ENCODE results near the gene BOD1.

The BOD1 gene

DNA sequence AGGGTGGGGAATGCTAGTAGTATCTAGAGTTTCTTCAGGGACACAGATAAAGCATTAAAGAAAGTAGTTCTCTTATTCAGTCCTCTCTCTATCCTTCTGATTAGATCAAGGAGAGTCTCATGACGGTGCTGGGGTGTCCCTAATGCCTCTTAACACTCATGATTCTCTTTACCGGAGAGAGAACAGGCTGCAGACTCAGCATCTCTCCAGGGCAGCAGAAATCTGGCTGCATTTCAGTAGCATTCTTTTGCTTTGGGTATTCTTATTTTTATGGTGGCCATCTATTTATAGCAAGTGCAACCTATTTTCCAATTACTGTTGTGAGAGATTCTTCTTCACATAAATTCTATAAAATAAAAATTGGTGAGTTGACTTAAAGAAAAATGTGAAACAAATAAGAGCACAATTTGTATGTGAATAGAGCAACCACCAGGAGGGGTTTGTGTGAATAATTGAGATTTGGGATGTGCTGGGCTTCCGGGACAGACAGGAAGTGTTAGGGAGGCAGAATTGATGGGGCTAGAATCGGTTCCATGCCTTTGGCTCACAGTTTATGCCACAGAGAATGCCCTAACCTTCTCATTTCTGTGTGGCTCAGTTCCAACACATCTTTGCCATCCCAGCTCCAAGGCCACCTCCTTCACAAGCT lies 23.8 kb upstream of the BOD1 start:
- DNase-seq (ENCODE audit: low read depth), result no peak

GRCh38 chr5:173638126-173639040 lies 21.9 kb upstream of the BOD1 start:
- no peak for DNase-seq (ENCODE audit: low read depth)

GRCh38 chr5:173637340-173637739 lies 20.9 kb upstream of the BOD1 start:
- no peak for DNase-seq (ENCODE audit: low read depth)

DNA sequence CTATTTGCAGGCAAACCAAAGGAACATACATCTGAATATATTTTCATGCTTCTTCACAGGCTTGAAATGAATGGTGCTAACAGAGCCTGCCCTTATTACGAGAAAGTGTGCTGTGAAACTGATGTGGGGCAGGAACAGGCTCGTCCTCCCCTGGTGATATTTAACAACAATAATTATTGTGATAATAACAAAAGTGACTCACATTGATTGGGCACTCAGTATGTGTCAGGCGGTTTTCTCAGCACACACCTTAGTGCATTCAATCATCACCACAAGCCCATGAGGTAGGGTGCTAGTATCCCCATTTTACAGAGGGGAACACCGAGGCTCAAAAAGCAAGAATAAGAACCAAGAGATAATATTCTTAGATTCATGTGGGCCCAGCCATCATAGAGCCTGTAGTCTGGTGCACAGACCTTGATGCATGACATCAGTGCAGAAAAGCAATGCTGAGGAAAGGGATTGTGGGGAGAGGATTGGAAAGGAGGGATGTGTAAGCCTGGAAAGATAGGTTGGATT lies 18.1 kb upstream of the BOD1 start:
- no peak for DNase-seq (ENCODE audit: low read depth)

DNA sequence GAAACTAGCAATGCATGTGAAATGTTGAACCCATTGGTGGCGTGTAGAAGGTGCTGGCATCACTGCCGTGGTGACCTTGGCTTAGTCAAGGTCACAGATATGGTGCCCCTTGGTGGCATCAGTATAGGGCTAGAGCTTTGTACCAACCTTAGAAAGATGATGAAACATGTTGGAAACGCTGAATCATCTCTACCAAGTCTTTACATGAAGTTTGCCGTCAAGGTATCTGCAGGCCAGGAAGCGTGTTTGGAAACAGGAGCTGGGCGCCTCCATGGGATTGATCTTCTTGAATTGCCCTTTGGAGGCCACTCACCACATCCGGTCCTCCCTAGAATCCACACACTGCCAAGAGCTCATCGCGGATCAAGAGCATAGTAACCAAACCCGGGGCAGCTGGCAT lies 16.9 kb upstream of the BOD1 start:
- no peak for DNase-seq (ENCODE audit: low read depth)

- no peak for DNase-seq (ENCODE audit: low read depth)
These were observed 15.0 kb upstream of the BOD1 start for GRCh38 chr5:173631478-173631877.

GRCh38 chr5:173630724-173631365 lies 14.4 kb upstream of the BOD1 start:
- no peak for DNase-seq (ENCODE audit: low read depth)

- peak; percentile 5 for DNase-seq (ENCODE audit: low read depth)
These were observed 13.2 kb upstream of the BOD1 start for GRCh38 chr5:173629628-173630027.

DNA sequence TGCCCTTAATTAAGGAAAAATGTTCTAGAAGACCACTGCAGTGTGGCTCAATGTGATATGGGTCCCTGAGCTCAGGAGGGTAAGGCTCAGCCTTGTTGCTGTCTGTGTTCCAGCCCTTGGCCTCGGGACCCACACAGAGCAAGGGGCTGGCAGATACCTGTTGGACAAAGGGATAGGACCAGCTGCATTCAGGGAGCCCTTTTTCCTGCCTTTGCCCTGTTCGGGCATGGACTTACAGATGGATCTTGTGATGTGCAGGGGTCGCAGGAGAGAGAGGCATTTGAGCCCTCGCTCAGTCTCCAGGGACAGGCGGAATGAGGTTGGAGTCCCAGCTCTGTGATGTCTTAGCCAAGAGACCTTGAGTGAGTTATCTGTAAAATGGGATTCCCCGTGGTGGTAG lies 12.1 kb upstream of the BOD1 start:
- no peak for DNase-seq (ENCODE audit: low read depth)

GRCh38 chr5:173627860-173628392 lies 11.5 kb upstream of the BOD1 start:
- no peak for DNase-seq (ENCODE audit: low read depth)

GRCh38 chr5:173627271-173627670 lies 10.8 kb upstream of the BOD1 start:
- DNase-seq (ENCODE audit: low read depth), result no peak

- no peak for DNase-seq (ENCODE audit: low read depth)
These were observed 10.0 kb upstream of the BOD1 start for GRCh38 chr5:173626505-173626820.

- DNase-seq (ENCODE audit: low read depth), result no peak
These were observed 9.4 kb upstream of the BOD1 start for GRCh38 chr5:173625673-173626504.

DNA sequence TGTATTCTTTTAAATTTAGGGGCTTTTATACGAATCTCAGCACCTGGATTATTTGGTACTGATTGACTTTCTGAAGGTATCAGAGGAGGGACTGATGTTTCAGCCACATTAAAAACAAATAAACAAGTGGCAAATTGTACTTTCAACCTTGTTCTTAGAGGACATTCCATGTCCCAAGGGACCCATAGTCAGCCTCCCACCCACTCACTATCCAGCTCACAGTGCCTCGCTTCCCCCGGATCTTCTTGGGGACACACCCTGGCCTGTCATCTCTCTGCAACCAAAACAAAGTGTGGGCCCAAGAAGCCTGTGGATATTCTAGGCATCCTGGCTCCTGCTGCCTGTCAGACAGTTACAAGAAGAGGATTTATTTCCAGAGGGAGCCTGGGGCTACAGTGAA lies 8.8 kb upstream of the BOD1 start:
- DNase-seq (ENCODE audit: low read depth), result no peak

DNA sequence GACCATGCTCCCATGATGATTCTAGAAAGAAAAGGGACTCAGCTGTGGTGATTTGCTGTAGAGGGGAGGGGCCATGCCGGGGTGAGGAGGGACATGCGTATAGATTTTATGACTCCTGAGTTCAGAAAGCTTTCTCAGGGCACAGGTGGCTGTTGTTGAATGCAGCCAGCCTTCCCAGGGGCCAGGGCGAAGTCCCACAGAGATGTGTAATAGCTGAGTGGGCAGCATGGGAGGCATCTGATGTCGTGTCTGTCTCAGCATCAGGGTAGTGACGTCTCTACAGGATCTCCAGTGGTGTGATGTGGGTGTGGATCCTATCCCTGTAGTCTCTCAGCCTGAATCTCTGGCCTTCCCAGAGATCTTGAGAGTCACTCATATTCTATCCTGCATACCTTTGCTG lies 7.8 kb upstream of the BOD1 start:
- no peak for DNase-seq (ENCODE audit: low read depth)

DNA sequence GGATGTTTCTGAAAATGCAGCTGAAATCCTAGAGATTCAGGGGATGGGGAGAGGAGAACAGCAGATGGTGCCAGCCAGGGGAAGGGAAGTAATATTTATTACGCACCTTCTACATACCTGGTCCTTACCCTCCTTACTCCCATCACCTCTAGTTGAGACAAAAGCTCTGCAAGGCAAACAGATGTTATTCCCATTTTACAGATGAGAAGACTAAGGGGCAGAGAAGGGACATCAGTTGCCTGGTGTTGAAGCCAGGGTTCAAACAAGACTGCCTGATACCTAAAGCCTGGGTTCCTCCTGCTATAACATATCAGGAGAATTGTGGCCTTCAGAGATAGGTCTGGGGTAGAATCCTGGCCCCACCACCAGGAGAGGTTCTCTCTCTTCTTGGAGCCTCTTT lies 7.3 kb upstream of the BOD1 start:
- no peak for DNase-seq (ENCODE audit: low read depth)

- DNase-seq (ENCODE audit: low read depth), result no peak
These were observed 6.9 kb upstream of the BOD1 start for GRCh38 chr5:173623296-173623771.

DNA sequence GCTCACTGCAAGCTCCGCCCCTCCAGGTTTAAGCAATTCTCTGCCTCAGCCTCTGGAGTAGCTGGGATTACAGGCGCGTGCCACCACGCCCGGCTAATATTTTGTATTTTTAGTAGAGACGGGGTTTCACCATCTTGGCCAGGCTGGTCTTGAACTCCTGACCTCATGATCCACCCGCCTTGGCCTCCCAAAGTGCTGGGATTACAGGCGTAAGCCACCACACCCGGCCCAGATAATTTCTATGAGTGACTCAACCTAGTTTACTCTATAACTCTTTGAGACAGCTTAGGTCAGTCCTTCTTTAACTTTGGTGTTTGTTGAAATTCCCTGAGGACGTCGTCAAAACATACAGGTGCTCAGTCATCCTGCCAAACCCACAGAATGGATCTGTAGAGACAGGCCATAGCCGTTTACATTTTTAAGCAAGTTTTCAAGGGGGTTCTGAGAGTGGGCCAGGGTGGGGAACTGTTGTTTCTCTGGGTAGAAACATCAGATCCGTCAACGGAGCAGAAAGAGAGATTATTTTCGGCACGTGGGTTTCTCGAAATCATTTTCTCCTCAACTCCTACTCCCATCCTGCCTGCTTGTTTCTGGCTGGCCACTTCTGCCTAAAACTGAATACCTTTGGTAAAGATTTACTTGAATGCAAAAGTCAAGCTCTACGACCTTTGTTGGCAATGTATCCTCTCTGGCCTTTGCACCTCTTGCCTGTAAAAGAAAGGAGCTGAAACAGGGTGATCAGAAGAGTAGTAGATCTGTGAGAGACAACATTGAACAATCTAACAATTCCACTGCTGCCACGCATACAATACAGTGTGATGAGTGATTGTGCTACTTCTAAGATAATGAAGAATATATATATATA lies 6.0 kb upstream of the BOD1 start:
- DNase-seq (ENCODE audit: low read depth), result no peak

DNA sequence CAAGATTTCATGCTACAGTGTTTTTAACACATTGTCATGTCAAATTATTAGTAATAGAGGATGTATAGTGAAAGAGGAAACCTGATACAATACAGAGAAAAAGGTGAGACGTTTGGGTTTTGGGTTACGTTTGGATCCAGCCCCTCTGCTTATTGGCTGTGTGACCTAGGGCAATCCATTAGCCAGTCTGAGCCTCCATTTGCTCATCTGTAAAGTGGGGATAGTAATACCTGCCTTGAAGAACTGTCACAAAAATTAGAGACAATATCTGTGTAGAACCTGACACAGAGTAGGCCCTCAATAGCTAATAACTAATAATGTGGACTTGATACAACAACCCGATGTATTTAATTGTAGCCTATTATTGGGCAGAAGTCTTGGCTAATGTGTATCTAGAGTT lies 4.3 kb upstream of the BOD1 start:
- no peak for DNase-seq (ENCODE audit: low read depth)

DNA sequence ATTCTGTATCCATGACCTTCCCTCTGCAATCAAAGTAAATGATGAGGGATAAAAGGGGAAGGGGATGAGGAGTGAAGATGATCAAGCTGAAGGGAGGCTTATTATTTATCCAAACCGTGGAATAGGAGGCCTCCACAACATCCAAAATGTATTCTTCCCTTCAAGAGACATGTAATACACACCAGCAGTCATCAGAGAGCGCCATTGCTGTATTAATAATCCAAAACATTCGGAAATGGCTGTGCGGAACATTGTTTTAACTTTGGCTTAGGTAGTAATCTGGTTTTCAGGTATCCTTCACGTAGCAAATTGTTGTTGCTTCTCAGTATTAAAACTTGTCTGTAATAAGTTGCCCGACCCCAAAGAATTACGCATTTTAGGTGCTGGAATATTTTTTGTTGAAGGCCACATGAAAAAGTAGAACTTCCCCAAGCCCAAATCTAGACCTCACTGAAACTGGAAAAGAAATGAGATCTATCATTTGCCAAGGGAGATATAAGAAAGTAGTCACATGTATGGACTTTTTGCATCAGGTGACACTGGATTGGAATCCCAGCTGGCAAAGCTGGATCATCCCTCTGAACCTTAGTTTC lies 2.6 kb upstream of the BOD1 start:
- no peak for DNase-seq (ENCODE audit: low read depth)

Data from activated T-cell treated with anti-CD3 and anti-CD28 coated beads for 48 hours (primary cell).